Natural killer cell (primary cell): ENCODE data around the gene MCUR1. TPM values are rescaled to one million over a fixed set of nuclear protein-coding genes. Genes with fewer than 3 reads are reported as not detected.

Source experiments
- ATAC-seq, 3 donors: fragments of 150-1000 bp in 2 of 3; fragments of 200-7000 bp in 1 of 3; cut with Tn5 transposase; 1 replicate in 1 of 3; 2 replicates in 2 of 3; pipeline ENCODE4 v1.10.0; 2021; ENCODE audit warnings: mild to moderate bottlenecking in 2 of 3, moderate library complexity in 2 of 3
- DNase-seq, 2 donors: peaks; one replicate each; pipeline versions ENCODE4 v3.0.0 to v3.0.0-alpha.2; 2013 to 2021; ENCODE audit warnings: mixed read lengths in 1 of 2
- H3K27ac ChIP-seq: one replicate; pipeline ENCODE4 v1.5.1; 2013; ENCODE audit warnings: mild to moderate bottlenecking, low read length
- H3K27me3 ChIP-seq: one replicate; pipeline ENCODE4 v1.6.1; 2013; ENCODE audit warnings: low read length; ENCODE audit not compliant: control insufficient read depth, insufficient read depth
- H3K36me3 ChIP-seq: one replicate; pipeline ENCODE4 v1.6.1; 2013; ENCODE audit warnings: low read length; ENCODE audit not compliant: control insufficient read depth, insufficient read depth
- H3K4me1 ChIP-seq: one replicate; pipeline ENCODE4 v1.6.1; 2013; ENCODE audit warnings: low read length; ENCODE audit not compliant: control insufficient read depth, insufficient read depth
- H3K4me3 ChIP-seq: one replicate; pipeline ENCODE4 v1.5.1; 2013; ENCODE audit warnings: low read length
- H3K9me3 ChIP-seq: one replicate; pipeline ENCODE4 v1.6.1; 2013; ENCODE audit warnings: low read length; ENCODE audit not compliant: control insufficient read depth, insufficient read depth
- H3K27ac Mint-ChIP-seq, 2 donors: one replicate each; pipeline ENCODE4 v1.8.0; 2022; ENCODE audit warnings: mild to moderate bottlenecking in 2 of 2, mixed read lengths in 2 of 2, moderate library complexity in 1 of 2
- H3K27me3 Mint-ChIP-seq, 2 donors: one replicate each; pipeline ENCODE4 v1.8.0; 2022; ENCODE audit warnings: low read depth in 2 of 2, mixed read lengths in 2 of 2
- H3K36me3 Mint-ChIP-seq: one replicate; pipeline ENCODE4 v1.8.0; 2022; ENCODE audit warnings: mixed read lengths
- H3K4me1 Mint-ChIP-seq, 2 donors: one replicate each; pipeline ENCODE4 v1.8.0; 2022; ENCODE audit warnings: mixed read lengths in 2 of 2
- H3K4me3 Mint-ChIP-seq: one replicate; pipeline ENCODE4 v1.8.0; 2022; ENCODE audit warnings: mild to moderate bottlenecking, moderate library complexity, mixed read lengths
- H3K9me3 Mint-ChIP-seq, 2 donors: one replicate each; pipeline ENCODE4 v1.8.0; 2022; ENCODE audit warnings: mixed read lengths in 2 of 2
- WGBS: methylation state at CpG from one replicate; pipeline ENCODE4 v1.1.7; 2013; ENCODE audit warnings: missing lambda C conversion rate; ENCODE audit not compliant: insufficient coverage; 5-methylcytosine and 5-hydroxymethylcytosine counted together
- intact Hi-C: fragments of 100-400 bp; cut with micrococcal nuclease; formaldehyde crosslinking; loops from one replicate; pipeline ENCODE4 v1.14.2; 2022
- total RNA-seq, 4 donors: library from RNA; stranded (reverse); fragments of 120-200 nt in 1 of 4; gene quantifications; one replicate each; pipeline versions ENCODE4 v1.2.3 to v1.2.4, GENCODE V29; 2013 to 2022
- TF ChIP-seq, protein P1 (sequence below): fragments of 200-600 bp; IDR thresholded peaks from one replicate; pipeline ENCODE4 v1.8.0; 2022; ENCODE audit warnings: antibody characterized with exemption

MCUR1 gene
- total RNA-seq, 3 donors from 2014 or later (not counting 1 experiment from before 2014, with no cell fraction given) = 6.0 to 9.6 (median 7.9) TPM

DNA sequence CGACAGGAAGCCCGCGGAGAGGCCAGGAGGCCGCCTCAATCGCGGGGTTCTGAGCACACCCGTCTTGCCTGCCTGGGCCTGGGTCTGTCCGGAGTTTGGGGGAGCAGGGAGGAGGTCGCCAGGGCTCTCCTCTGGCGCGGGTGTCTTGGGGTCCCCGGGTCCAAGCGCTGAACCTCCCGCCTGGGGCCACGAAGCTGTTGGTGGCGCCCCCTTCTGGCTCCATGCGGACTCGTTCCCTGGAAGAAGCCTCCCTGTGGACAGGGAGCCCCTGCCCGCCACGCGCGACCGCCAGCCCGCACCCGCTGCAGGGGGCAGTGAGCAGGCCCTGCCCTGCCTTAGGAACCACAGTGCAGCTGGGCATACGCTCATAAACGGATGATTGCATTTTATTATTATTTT lies 44.7 kb downstream of the MCUR1 start:
- intact Hi-C loops = loop anchor here (10.0 kb wide), 1 partner anchor 195 kb away; the partner anchor contains the start of gene SIRT5
- H3K4me3 Mint-ChIP-seq = no peak overlapping the region

DNA sequence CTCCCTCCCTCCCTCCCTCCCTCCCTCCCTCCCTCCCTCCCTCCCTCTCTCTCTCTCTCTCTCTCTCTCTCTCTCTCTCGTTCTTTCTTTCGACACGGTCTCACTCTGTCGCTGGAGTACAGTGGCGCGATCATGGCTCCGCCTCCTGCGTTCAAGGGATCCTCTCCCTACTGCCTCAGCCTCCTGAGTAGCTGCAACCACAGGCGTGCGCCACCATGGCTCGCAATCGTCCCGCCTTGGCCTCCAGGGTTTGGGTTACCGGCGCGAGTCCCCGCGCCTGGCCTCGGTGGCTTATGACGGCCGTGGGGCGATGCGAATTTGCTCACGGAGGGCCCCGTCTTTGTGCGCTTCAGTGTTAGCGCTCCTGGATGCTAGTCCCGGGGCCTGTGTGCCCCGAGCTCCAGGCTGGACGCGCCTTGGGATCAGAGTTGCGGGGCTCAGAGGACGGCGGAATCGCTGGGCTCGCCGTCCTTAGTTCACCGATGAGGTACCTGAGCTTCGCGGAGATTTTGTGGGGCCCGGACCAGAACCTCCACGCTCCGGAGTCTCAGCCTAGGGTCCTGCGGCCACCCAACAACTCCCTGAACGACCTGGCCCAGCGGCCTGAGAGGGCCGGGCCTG lies 45.2 kb downstream of the MCUR1 start:
- no peak overlapping the region for H3K4me3 ChIP-seq
- WGBS = 95% methylated on average over 46 of the region's 47 CpGs
- H3K4me3 Mint-ChIP-seq = no peak overlapping the region
- intact Hi-C loops = loop anchor here (10.0 kb wide), 1 partner anchor 194 kb away; the partner anchor contains the start of gene SIRT5
- TF ChIP-seq, protein P1, sequence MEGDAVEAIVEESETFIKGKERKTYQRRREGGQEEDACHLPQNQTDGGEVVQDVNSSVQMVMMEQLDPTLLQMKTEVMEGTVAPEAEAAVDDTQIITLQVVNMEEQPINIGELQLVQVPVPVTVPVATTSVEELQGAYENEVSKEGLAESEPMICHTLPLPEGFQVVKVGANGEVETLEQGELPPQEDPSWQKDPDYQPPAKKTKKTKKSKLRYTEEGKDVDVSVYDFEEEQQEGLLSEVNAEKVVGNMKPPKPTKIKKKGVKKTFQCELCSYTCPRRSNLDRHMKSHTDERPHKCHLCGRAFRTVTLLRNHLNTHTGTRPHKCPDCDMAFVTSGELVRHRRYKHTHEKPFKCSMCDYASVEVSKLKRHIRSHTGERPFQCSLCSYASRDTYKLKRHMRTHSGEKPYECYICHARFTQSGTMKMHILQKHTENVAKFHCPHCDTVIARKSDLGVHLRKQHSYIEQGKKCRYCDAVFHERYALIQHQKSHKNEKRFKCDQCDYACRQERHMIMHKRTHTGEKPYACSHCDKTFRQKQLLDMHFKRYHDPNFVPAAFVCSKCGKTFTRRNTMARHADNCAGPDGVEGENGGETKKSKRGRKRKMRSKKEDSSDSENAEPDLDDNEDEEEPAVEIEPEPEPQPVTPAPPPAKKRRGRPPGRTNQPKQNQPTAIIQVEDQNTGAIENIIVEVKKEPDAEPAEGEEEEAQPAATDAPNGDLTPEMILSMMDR = no peak
- no peak overlapping the region for H3K27ac ChIP-seq
- H3K9me3 Mint-ChIP-seq = no peaks in the 10 kb centered on the region
- no peak overlapping the region for H3K27ac Mint-ChIP-seq
- no peaks in the 10 kb centered on the region for H3K36me3 ChIP-seq
- peaks cover 12 to 14% of the 10 kb centered on the region in 2 donors for H3K4me1 Mint-ChIP-seq
- H3K9me3 ChIP-seq = no peaks in the 10 kb centered on the region
- H3K27me3 Mint-ChIP-seq = peaks cover 9 to 12% of the 10 kb centered on the region in 2 donors
- DNase-seq = no peak
- H3K36me3 Mint-ChIP-seq = no peaks in the 10 kb centered on the region
- ATAC-seq = no peak
- H3K4me1 ChIP-seq = peaks cover 8% of the 10 kb centered on the region
- H3K27me3 ChIP-seq = no peaks in the 10 kb centered on the region

More for the DNA sequence above, 44.7 kb downstream of the MCUR1 start:
- Mint-ChIP-seq H3K27me3 (peaks cover 9 to 12% of the 10 kb centered on the region in 2 donors), H3K27ac (no peak overlapping the region), H3K36me3 (no peaks in the 10 kb centered on the region), H3K4me1 (peaks cover 12 to 14% of the 10 kb centered on the region in 2 donors), H3K9me3 (no peaks in the 10 kb centered on the region)
- ATAC-seq (no peak), DNase-seq (peak in 1 of 2 donors; percentile 37)
- WGBS = 90% methylated on average over 27 of the region's 27 CpGs
- Histone ChIP-seq H3K36me3 (no peaks in the 10 kb centered on the region), H3K9me3 (no peaks in the 10 kb centered on the region), H3K27ac (no peak overlapping the region), H3K4me1 (peaks cover 8% of the 10 kb centered on the region), H3K4me3 (no peak overlapping the region), H3K27me3 (no peaks in the 10 kb centered on the region)
- TF ChIP-seq, protein P1 = no peak

DNA sequence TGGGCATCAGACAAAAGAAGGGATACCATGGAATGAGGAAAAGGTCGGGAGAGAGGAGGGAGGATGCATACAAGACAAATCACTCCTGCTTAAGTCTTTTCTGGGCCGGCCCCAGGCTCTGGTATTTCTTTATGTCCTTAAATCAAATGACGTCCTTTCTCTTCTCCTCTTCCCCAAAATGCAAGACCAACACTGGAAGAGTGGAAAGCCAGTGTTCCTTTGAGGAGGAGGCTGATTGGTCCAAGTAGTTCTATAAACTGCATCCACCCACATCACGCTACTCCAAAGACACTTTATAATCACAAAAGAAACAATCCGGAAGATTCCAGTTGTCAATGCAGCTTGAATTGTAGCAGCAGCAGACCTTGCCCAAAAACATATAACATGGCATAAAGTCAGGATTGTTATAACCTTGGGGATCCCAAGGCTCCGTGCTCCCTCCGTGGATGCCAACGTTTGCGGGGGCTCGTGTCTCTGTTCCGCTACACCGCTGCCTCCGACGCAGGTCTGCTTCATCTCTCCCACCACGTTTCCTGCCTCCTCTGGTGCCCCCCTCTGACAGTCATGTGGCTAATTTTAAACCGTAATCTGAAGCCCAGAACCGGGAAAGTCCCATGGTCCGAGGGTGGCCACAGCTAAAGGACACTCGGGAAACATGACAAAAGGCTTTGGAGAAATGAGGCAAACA lies 47.1 kb downstream of the MCUR1 start:
- no peaks in the 10 kb centered on the region for H3K36me3 Mint-ChIP-seq
- H3K4me3 Mint-ChIP-seq = peak overlapping the region; percentile 72
- H3K4me1 ChIP-seq = peaks cover 18% of the 10 kb centered on the region
- no peaks in the 10 kb centered on the region for H3K9me3 Mint-ChIP-seq
- no peak overlapping the region for H3K4me3 ChIP-seq
- DNase-seq (peak in 1 of 2 donors; percentile 72), ATAC-seq (peak; percentile 73 to 83 (median 80))
- no peaks in the 10 kb centered on the region for H3K9me3 ChIP-seq
- TF ChIP-seq, protein P1 = no peak
- H3K36me3 ChIP-seq = no peaks in the 10 kb centered on the region
- WGBS = 11% methylated on average over 17 of the region's 19 CpGs
- H3K4me1 Mint-ChIP-seq = peaks cover 21 to 29% of the 10 kb centered on the region in 2 donors
- intact Hi-C loops = loop anchor here (10.0 kb wide), 1 partner anchor 192 kb away; the partner anchor contains the start of gene SIRT5
- H3K27ac Mint-ChIP-seq = peak overlapping the region; percentile 15 to 65
- H3K27me3 ChIP-seq = no peaks in the 10 kb centered on the region
- H3K27ac ChIP-seq = no peak overlapping the region
- peaks cover 9 to 12% of the 10 kb centered on the region in 2 donors for H3K27me3 Mint-ChIP-seq
